GM18858 (cell line): ENCODE measurements around the gene UBAP2.
"Not testable (repeated sequence)": the region's sequence is repeated elsewhere in the genome, so short reads cannot be mapped to it uniquely, and the experiment has no call there.

ENCODE experiments used
- ATAC-seq: cut with Tn5 transposase; IDR thresholded peaks from one replicate; pipeline ENCODE4 v1.9.1; 2021; ENCODE audit not compliant: unreplicated experiment

Gene UBAP2

DNA sequence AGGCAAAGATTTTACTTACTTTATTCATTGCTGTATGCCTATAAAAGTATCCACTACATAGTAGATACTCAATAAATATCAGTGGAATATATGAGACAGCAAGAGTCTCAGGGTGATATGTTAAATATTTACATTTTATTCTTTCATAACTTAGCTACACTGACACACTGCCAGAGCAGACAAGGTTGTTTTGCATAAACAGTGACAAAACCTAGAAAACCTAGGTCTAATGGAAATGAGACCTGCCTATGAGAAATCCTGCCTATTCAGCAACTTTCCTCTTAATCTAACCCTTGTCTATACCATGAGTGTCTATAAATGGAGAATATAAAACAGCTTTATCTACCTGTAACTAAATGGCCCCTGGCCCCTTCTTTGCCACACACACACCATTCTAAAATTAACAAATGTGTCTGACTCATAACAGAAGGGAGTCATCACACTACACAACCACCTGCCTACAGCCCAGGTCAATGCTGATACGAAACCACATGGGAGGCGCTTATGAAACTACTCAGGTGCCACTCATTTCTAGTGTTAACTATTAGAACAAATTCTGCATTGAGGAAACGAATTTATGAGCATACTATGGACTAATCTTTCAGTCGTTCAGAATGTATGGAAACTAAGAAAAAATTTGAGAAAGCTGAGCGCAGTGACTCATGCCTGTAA lies 60.3 kb downstream of the UBAP2 start:
- peak; percentile 96 for ATAC-seq

DNA sequence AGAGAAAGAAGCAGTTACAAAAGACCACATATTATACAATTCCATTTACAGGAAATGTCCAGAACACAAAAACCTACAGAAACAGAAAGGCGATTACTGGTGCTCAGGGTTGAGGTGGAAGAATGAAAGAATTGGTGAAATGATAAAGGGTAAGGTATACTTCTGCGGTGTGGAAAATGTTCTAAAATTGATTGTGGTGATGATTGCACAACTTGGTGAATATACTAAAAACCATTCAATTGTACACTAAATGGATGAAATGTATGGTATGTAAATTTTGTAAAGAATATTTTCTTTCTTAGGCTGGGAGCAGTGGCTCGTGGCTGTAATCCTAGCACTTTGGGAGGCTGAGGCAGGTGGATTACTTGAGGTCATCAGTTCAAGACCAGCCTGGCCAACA lies 72.3 kb downstream of the UBAP2 start:
- no peak for ATAC-seq

GRCh38 chr9:33972698-33973097 lies 76.0 kb downstream of the UBAP2 start:
- ATAC-seq = no peak

DNA sequence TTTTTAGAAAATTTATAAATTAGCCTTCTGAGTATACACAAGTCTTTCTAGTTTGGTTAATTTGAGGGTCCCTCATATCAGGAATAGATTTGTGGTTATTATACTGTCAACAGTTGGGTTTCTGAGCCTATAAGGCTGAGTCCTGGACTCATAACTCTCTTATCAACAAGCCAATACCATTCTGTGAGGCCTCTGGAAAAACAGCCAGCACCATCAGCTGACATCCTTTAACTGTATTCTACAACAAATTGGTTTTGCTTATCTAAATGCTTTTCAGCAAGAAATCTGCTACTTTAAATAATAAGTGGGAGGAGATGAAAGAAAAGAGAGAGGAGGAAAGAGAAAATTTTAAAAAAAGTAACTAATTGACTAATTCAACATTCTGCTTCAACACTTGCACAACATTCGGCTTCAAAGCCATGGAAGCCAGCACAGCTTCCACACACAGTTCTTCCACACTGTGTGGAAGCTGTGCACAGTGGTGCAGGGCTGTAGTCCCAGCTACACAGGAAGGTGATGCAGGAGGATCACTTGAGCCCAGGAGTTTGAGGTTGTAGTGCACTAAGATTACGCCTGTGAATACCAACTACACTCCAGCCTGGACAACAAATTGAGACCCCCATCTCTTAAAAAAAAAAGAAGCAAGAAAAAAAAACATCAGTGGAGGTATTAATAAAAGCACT lies 84.5 kb downstream of the UBAP2 start:
- ATAC-seq = no peak

GRCh38 chr9:33962468-33962867 lies 86.2 kb downstream of the UBAP2 start:
- ATAC-seq = not testable (repeated sequence)

- ATAC-seq = no peak
Observed at GRCh38 chr9:33959725-33960124, 89.0 kb downstream of the UBAP2 start.

DNA sequence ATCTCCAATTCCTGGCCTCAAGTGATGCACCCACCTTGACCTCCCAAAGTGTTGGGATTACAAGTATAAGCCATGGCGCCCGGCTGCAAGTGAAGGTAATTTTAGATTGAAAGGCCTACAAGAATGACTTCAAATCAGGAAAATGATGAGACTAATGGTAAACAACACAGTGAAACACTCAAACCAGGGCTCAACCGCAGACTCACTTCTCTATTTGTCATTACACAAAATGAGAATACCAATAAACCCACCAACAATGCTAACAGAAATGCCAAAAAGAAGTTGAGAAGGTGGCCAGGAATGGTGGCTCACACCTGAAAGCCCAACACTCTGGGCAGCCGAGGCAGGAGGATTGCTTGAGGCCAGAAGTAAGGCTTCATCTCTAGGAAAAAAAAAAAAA lies 92.1 kb downstream of the UBAP2 start:
- ATAC-seq = no peak

- ATAC-seq = no peak
Observed at GRCh38 chr9:33952066-33952465, 96.6 kb downstream of the UBAP2 start.

DNA sequence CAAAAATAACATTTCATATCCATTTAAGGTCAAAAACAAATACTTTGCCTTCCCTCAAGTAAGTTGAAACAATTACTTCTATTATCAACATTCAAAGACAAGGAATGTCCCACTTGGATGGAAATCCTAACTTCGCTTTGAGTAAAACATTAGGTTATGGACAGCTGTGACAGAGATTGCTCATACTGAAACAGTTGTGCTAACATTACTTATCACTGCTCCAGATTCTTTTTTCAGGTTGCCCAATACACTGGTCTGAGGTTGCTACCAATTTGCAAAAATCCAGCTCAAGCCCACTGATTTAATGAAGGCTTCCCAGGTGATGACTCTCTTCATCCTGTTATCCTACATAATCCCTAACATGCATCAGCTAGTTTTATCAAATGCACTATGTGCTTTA lies 98.3 kb downstream of the UBAP2 start:
- ATAC-seq = no peak

- no peak for ATAC-seq
Observed at GRCh38 chr9:33946779-33947535, 101.7 kb downstream of the UBAP2 start.

- no peak for ATAC-seq
Observed at GRCh38 chr9:33943389-33943788, 105.3 kb downstream of the UBAP2 start.

DNA sequence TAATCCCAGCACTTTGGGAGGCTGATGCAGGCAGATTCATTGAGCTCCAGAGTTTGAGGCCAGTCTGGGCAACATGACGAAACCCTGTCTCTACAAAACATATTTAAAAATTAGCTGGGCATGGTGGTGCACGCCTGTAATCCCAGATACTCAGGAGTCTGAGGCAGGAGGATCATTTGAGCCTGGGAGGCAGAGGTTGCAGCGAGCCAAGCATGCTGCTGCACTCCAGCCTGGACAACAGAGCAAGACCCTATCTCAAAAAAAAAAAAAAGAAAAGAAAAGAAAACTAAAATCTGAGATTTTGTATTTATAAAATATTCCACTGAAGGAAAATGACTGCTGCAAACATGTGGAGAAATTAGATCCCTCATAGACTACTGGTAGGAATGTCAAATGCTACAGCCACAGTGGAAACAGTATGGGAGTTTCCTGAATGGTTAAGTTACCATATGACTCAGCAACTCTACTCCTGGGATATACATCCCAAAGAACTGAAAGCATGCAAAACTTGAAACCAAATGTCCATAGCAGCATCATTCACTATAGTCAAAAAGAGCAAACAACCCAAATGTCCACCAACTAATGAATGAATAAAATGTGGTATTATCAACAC lies 106.1 kb downstream of the UBAP2 start:
- ATAC-seq = no peak

DNA sequence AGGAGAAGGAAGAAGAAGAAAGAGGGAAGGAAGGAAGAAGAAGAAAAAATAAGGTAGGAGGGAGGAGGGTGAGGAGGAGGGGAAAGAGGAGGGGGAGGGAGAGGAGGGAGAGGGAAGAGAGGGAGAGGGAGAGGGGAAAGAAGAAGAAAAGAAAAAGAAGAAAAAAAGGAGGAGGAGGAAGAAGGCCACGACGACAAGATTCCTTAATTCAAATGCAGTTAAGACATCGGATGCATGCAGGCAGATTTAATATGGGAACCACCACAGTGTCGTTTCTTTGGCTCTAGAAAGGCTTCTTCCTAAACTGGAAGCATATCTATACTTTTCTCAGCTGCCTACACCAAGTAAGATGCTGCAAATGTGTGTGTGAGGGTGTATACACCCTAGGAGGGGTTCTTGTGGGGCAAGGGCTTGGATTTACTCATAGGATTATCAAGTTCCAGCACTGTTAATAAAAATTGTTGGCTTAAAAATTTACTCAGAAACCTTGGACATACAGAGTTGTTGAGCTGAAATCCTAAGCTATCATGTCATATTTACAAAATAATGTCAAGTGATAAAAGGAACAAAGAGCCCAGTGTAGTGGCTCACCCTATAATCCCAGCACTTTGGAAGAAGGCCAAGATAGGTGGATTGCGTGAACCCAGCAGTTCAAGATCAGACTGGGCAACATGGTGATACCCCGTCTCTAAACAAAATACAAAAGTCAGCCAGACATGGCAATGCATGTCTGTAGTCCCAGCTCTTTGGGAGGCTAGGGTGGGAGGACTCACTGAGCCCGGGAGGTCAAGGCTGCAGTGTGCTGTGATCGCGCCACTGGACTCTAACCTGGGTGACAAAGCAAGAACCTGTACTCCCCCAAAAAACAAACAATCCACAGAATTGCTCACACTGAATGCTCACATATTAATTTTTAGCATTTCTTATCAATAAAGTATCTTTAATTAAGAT lies 108.5 kb downstream of the UBAP2 start:
- no peak for ATAC-seq

GRCh38 chr9:33934188-33934878 lies 114.4 kb downstream of the UBAP2 start:
- no peak for ATAC-seq

DNA sequence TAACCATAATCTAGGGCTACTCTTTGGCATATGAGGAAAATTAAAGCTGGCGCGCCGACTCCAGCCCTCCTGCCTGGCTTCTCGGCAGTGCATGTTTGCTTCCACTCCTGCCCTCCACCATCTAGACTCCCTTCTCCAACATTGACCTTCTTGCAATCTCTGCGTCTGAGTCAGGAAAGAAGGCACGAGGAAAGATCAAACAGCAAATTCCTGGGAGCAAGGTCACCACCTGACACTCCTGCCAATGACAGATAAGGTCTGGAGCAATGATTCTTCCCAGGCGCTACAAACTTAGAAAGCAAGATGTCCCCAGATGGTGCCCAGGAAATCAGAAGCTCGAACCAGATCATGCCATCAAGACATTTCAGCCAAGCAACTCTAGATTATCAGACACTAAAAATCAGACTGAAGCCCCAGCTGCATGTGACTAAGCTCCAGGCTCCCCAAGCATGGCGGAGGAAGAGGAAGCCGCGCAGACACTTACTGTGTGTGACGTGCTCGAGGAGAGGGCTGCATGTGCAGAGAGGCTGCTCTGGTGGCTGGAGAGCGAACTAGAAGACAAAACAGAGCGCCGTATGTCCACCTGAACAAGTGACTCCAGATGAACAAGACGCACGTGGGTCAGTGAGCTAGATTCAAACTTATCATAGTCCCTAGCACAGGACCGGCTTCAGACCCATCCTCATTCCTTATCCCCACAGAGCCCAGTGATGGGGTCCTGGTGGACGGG lies 116.4 kb downstream of the UBAP2 start:
- no peak for ATAC-seq

- no peak for ATAC-seq
Observed at GRCh38 chr9:33931326-33931725, 117.4 kb downstream of the UBAP2 start.

- ATAC-seq = no peak
Observed at GRCh38 chr9:33927694-33928093, 121.0 kb downstream of the UBAP2 start.

GRCh38 chr9:33926746-33927485 lies 121.8 kb downstream of the UBAP2 start:
- no peak for ATAC-seq
